Spinal cord (tissue), 10 donors: ENCODE measurements around the gene ZNF398. TPM values are rescaled to one million over a fixed set of nuclear protein-coding genes. Genes with fewer than 3 reads are reported as not detected.

Experiments used
- DNase-seq, 6 donors: peaks; one replicate each; pipeline versions ENCODE4 v3.0.0 to v3.0.0-alpha.2; 2013 to 2015; ENCODE audit warnings: low spot score in 6 of 6, low read depth in 4 of 6
- H3K27ac ChIP-seq: one replicate; pipeline ENCODE4 v1.5.1; 2013; ENCODE audit warnings: low read depth, low read length, control low read depth
- H3K27me3 ChIP-seq: one replicate; pipeline ENCODE4 v1.6.1; 2013; ENCODE audit warnings: low read length; ENCODE audit not compliant: control insufficient read depth, insufficient read depth
- H3K36me3 ChIP-seq: one replicate; pipeline ENCODE4 v1.6.1; 2013; ENCODE audit warnings: low read length; ENCODE audit not compliant: control insufficient read depth, insufficient read depth
- H3K4me1 ChIP-seq: one replicate; pipeline ENCODE4 v1.6.1; 2013; ENCODE audit warnings: low read length; ENCODE audit not compliant: control insufficient read depth, insufficient read depth
- H3K4me3 ChIP-seq: one replicate; pipeline ENCODE4 v1.5.1; 2013; ENCODE audit warnings: low read depth, low read length, control low read depth
- H3K9me3 ChIP-seq: one replicate; pipeline ENCODE4 v1.6.1; 2013; ENCODE audit warnings: low read length; ENCODE audit not compliant: control insufficient read depth, insufficient read depth
- WGBS: methylation state at CpG from one replicate; pipeline ENCODE4 v1.1.5; 2013; ENCODE audit warnings: missing lambda C conversion rate; ENCODE audit not compliant: insufficient coverage; 5-methylcytosine and 5-hydroxymethylcytosine counted together
- long read RNA-seq, 4 donors: transcript quantifications; one replicate each; lab custom pipeline, GENCODE V29; 2026
- polyA plus RNA-seq, 2 donors: library from polyadenylated mRNA; unstranded; fragments of 120-200 nt; gene quantifications; one replicate each; pipeline ENCODE4 v1.2.1, GENCODE V29; 2013; ENCODE audit not compliant: insufficient read length in 2 of 2
- total RNA-seq, 2 donors: library from RNA; depleted of rRNA in 1 of 2; stranded (reverse); fragments of 120-200 nt in 1 of 2; fragments of >200 nt in 1 of 2; gene quantifications; one replicate each; pipeline versions ENCODE4 v1.2.3 to v1.2.4, GENCODE V29; 2013 to 2014
- donor health status: healthy.

ZNF398 gene, protein sequence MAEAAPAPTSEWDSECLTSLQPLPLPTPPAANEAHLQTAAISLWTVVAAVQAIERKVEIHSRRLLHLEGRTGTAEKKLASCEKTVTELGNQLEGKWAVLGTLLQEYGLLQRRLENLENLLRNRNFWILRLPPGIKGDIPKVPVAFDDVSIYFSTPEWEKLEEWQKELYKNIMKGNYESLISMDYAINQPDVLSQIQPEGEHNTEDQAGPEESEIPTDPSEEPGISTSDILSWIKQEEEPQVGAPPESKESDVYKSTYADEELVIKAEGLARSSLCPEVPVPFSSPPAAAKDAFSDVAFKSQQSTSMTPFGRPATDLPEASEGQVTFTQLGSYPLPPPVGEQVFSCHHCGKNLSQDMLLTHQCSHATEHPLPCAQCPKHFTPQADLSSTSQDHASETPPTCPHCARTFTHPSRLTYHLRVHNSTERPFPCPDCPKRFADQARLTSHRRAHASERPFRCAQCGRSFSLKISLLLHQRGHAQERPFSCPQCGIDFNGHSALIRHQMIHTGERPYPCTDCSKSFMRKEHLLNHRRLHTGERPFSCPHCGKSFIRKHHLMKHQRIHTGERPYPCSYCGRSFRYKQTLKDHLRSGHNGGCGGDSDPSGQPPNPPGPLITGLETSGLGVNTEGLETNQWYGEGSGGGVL
- total RNA-seq, result 10 to 100 TPM; 15.3 to 15.7 TPM
- polyA plus RNA-seq, result 10 to 100 TPM; 15.1 to 16.2 TPM
- long read RNA-seq, donor 1, partial matches to known transcripts, result 0 of 4 reads
- long read RNA-seq, donor 1, other reads (novel, unspliced or antisense), result 0 of 4 reads
- long read RNA-seq, donor 2, partial matches to known transcripts, result 0 of 2 reads
- long read RNA-seq, donor 2, other reads (novel, unspliced or antisense), result 0 of 2 reads
- long read RNA-seq, donor 3, partial matches to known transcripts, result 5 of 9 reads
- long read RNA-seq, donor 3, other reads (novel, unspliced or antisense), result 0 of 9 reads
- long read RNA-seq, donor 4, partial matches to known transcripts, result 0 of 1 reads
- long read RNA-seq, donor 4, other reads (novel, unspliced or antisense), result 0 of 1 reads

- WGBS, result under 1% methylated on average over 77 of the region's 79 CpGs
- Histone ChIP-seq H3K9me3 (no peaks in the 10 kb centered on the region), H3K4me3 (peak within 1 kb of the TSS; percentile 83), H3K36me3 (peaks cover 4% of the 10 kb centered on the region), H3K27me3 (no peaks in the 10 kb centered on the region), H3K27ac (peak within 1 kb of the TSS; percentile 88), H3K4me1 (peaks cover 28% of the 10 kb centered on the region)
- peak in 5 of 6 donors; percentile 71 to 95 (median 79) for DNase-seq
These were observed at the start of gene ZNF398 for GRCh38 chr7:149147072-149147751. ZNF398 (plus strand) TSS chr7:149147453; CDS start chr7:149147743, 290 bp downstream.

DNA sequence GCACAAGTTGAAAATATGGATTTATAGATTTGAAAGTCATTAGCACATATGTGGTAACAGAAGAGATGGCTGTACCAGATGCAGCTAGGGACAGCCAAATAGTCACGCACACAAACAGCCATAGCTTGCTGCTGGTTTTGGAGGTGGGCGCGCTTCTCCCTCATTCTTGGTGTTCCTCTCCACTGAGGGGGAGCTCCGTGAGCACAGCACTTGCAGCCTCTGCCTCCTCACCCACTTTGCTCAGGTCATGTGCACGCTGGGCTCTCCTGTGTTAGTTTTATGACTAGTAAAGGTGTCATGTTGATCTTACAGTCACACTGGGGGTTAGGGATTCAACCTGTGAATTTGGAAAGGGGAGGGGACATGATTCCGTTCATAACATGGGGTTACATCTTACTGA is 48.2 kb upstream of the ZNF398 start:
- Histone ChIP-seq H3K4me3 (no peak overlapping the region), H3K27me3 (no peaks in the 10 kb centered on the region), H3K36me3 (peaks cover 18% of the 10 kb centered on the region), H3K9me3 (no peaks in the 10 kb centered on the region), H3K4me1 (no peaks in the 10 kb centered on the region), H3K27ac (no peak overlapping the region)
- WGBS, result 94% methylated on average over 4 of the region's 6 CpGs
- no peak for DNase-seq

DNA sequence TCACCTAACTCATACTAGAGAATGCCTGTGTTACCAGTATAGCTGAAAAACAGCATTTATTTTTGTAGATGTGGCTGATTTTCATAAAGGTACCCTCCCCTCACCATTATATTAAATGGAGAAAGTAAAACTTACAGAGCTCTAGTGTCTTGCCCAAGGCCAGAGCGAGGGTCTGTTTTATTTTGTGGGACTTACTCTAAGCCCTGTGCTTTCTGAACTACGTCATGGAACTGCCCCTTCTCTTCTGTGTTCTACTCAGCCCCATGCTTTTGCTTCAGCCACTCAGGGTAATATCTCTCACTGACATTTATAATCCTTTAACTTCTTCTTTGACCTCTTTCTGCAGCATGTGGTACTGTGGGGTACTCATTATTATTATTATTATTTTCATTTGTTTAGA is 46.4 kb upstream of the ZNF398 start:
- Histone ChIP-seq H3K9me3 (no peaks in the 10 kb centered on the region), H3K4me3 (no peak overlapping the region), H3K4me1 (no peaks in the 10 kb centered on the region), H3K36me3 (peaks cover 29% of the 10 kb centered on the region), H3K27me3 (no peaks in the 10 kb centered on the region), H3K27ac (no peak overlapping the region)
- no peak for DNase-seq
- 100% methylated on average over 2 of the region's 2 CpGs for WGBS

GRCh38 chr7:149102666-149103065 is 44.6 kb upstream of the ZNF398 start:
- no peak overlapping the region for H3K27ac ChIP-seq
- WGBS, result 100% methylated on average over 1 of the region's 1 CpG
- peak in 1 of 6 donors; percentile 4 for DNase-seq
- no peaks in the 10 kb centered on the region for H3K9me3 ChIP-seq
- H3K4me1 ChIP-seq, result no peaks in the 10 kb centered on the region
- no peak overlapping the region for H3K4me3 ChIP-seq
- no peaks in the 10 kb centered on the region for H3K27me3 ChIP-seq
- peaks cover 29% of the 10 kb centered on the region for H3K36me3 ChIP-seq

DNA sequence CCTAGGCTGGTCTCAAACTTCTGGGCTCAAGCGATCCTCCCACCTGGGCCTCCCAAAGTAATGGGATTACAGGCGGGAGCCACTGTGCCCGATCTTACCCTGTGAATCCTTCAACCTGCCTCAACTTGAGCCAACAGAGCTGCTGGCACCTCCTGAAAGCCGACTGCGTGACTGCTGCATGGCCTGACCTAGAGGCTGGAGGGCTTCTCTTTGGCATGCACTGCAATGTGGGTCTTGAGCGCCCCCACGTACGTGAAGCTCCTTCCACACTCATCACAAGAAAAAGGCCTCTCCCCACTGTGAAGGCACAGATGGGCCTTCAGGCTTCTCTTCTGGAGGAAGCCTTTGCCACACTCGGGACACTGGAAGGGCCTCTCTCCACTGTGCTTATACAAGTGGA is 43.8 kb upstream of the ZNF398 start:
- H3K4me3 ChIP-seq, result no peak overlapping the region
- WGBS, result 92% methylated on average over 8 of the region's 9 CpGs

DNA sequence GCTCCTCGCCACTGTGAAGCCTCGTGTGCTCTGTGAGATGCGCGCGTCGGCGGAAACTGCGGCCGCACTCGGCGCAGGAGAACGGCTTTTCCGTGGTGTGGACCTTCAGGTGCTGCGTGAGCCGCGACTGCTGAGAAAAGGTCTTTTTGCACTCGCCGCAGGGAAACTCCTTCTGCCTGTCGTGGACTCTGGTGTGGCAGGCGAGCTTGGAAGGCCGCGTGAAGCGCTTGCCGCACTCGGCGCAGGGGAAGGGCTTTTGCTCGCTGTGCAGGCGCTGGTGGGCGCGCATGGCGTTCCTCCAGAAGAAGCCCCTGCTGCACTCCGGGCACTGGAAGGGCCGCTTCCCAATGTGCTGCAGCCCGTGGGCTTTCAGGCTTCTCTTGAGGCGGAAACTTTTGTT is 43.0 kb upstream of the ZNF398 start:
- Histone ChIP-seq H3K9me3 (no peaks in the 10 kb centered on the region), H3K27ac (no peak overlapping the region), H3K36me3 (peaks cover 32% of the 10 kb centered on the region), H3K4me1 (no peaks in the 10 kb centered on the region), H3K27me3 (no peaks in the 10 kb centered on the region), H3K4me3 (no peak overlapping the region)
- no peak for DNase-seq
- WGBS, result 97% methylated on average over 35 of the region's 35 CpGs

More for the DNA sequence above, 43.8 kb upstream of the ZNF398 start:
- Histone ChIP-seq H3K27ac (no peak overlapping the region), H3K4me1 (no peaks in the 10 kb centered on the region), H3K36me3 (peaks cover 29% of the 10 kb centered on the region), H3K27me3 (no peaks in the 10 kb centered on the region), H3K9me3 (no peaks in the 10 kb centered on the region)
- no peak for DNase-seq

DNA sequence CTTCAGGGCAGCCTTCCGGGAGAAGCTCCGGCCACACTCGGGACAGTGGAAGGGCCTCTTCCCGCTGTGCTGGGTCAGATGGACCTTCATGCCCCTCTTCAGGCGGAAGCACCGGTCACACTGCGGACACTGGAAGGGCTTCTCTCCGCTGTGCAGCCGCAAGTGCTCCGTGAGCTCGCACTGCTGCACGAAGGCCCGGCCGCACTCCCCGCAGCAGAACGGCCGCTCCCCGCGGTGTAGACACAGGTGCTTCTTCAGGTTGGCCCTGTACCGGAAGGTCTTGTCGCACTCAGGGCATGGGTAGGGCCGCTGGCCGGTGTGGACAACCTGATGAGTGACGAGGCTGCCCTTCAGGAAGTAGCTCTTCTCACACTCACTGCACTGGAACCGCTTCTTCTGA is 42.5 kb upstream of the ZNF398 start:
- DNase-seq, result no peak
- WGBS, result 95% methylated on average over 25 of the region's 25 CpGs
- H3K27ac ChIP-seq, result no peak overlapping the region
- peaks cover 32% of the 10 kb centered on the region for H3K36me3 ChIP-seq
- H3K9me3 ChIP-seq, result no peaks in the 10 kb centered on the region
- H3K4me1 ChIP-seq, result no peaks in the 10 kb centered on the region
- H3K27me3 ChIP-seq, result no peaks in the 10 kb centered on the region
- no peak overlapping the region for H3K4me3 ChIP-seq

DNA sequence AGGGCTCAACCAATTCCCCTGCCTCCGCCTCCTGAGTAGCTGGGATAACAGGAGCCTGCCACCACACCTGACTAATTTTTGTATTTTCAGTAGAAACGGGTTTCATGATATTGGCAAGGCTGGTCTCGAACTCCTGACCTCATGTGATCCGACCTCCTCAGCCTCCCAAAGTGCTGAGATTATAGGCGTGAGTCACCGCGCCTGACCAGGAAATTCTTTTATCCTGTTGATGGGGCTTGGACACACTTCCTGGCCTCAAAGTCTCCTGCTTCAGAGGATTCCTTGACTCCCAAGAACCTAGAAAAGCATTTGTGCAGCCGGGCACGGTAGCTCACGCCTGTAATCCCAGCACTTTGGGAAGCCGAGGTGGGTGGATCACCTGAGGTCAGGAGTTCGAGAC is 37.3 kb upstream of the ZNF398 start:
- Histone ChIP-seq H3K36me3 (peaks cover 11% of the 10 kb centered on the region), H3K4me3 (no peak overlapping the region), H3K9me3 (no peaks in the 10 kb centered on the region), H3K4me1 (no peaks in the 10 kb centered on the region), H3K27ac (no peak overlapping the region), H3K27me3 (no peaks in the 10 kb centered on the region)
- 100% methylated on average over 7 of the region's 12 CpGs for WGBS
- DNase-seq, result no peak

- Histone ChIP-seq H3K4me3 (peak overlapping the region; percentile 96), H3K36me3 (peaks cover 2% of the 10 kb centered on the region), H3K27ac (peak overlapping the region; percentile 97), H3K4me1 (peaks cover 10% of the 10 kb centered on the region), H3K9me3 (no peaks in the 10 kb centered on the region), H3K27me3 (no peaks in the 10 kb centered on the region)
- DNase-seq, result peak in 1 of 6 donors; percentile 10
- WGBS, result 8% methylated on average over 17 of the region's 21 CpGs
These were observed 21.9 kb upstream of the ZNF398 start for GRCh38 chr7:149125189-149125862.
